Daoy (cell line): ENCODE results near the gene ZNF83. TPM values are rescaled to one million over a fixed set of nuclear protein-coding genes. Genes with fewer than 3 reads are reported as not detected.
"Not testable (repeated sequence)": the region's sequence is repeated elsewhere in the genome, so short reads cannot be mapped to it uniquely, and the experiment has no call there.

Experiments
- DNase-seq: peaks from one replicate; pipeline ENCODE4 v3.0.0-alpha.2; 2015; ENCODE audit warnings: low read depth
- total RNA-seq: library from RNA; depleted of rRNA; stranded (reverse); fragments of >200 nt; shearing (Covaris generic); gene quantifications from 2 replicates; pipeline ENCODE4 v1.2.3, GENCODE V29; 2014; rRNA removed

Gene ZNF83
- total RNA-seq: 23.8 and 45.5 TPM in 2 replicates

DNA sequence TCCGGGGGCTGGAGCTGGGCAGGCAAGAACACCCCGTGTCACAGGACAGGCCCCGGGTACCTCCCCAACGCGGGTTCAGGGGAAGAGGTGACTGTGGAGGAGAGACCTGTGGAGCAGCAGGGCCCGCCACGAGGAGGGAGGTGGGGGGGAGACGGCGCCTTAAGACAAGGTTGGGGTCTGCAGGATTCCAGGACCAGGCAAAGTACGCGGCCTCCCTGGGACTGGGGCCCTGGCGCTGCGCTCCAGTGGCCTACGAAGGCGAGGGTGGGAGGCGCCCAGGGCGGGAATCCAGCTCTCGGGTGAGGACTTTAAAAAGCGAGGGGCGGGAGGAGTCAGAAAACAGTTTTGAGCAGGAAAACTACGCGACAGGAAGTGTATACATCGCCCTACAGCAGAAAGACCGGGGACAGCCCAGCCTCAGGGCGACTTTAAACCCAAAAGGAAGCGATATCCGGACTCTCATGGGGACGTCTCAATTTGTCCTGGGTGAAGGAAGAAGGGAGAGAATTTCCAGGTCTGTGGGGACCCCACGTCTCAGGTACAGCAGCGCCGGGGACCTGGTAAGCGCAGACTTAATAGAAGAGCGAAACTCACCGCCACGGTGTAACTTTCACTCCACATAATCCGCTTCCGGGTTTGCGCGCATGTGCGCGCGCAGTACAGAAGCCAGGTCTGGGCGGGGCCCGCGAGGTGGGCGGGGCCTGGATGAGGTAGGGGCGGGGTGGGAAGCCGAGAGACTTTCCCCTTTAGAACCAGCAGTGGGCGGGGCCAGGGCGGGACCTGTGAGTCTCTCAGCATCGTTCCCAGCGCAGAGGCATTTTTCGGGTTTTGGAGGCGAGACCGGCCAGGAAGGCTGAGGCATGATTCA lies at the start of gene ZNF83:
ZNF83 (minus strand) TSS at position 638 of the 868 bp plus-strand sequence.
- DNase-seq: peak; percentile 96

DNA sequence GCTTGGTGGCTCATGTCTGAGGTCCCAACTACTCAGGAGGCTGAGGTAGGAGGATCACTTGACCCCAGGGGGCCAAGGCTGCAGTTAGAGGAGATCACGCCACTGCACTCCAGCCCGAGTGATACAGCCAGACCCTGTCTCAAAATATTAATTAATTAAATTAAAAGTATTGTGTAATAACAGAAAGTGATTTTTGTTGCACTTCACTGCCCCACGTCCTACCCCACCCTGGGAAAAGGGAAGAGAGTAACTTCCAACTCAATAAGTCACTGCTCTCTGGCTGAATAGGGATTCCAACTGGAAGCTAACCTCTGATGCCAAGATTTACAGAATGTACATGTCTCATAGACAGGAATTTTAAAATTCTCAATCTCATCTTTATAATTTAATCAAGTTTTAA lies 49.5 kb upstream of the ZNF83 start:
- no peak for DNase-seq

DNA sequence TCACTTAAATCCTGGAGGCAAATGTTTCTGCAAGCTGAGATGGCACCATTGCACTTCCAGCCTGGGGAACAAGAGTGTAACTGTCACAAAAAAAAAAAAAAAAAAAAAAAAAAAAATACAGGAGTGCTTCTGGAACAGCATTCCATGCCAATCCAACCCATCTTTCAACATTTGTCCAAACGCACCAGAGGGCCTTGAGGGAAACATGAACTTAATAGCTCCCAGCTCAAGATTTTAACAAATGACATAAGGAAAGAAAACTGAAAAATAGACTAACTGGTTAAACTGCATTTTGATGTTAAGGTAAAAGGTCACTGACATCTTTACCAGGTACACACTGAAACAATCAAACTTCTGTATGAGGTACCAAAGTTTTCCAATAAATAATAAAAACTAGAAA lies 47.7 kb upstream of the ZNF83 start:
- no peak for DNase-seq

DNA sequence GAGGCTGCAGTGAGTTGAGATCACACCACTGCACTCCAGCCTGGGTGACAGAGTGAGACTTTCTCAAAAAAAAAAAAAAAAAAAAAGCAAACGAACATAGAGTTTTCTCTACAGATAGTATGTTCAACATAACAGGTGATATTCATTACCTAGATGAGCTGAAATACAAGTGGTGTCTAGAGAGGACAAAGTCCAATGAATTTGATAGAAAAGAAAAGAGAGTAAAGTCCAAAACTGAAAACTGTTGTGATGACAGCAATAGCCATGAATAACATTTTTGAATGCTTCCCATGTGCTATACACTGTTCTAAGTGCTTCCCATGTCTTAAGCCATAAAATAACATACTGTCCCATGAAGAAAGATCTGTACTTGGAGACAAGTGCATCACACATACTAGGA lies 43.1 kb upstream of the ZNF83 start:
- not testable (repeated sequence) for DNase-seq

DNA sequence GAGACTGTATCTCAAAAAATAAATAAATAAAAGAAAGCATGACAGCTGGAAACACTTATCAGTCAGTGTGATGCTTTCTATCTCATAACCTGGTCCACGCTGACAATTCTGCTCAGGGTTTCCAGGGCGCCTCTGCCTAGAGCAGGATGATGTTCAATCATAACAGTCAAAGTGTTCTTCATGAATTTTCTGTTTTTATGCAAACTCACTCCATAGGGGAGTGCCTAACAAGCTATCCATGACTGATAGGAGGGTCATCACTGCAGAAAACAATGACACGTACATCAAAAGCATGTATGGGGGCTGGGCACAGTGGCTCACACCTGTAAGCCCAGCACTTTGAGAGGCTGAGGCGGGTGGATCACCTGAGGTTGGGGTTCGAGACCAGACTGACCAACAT lies 41.4 kb upstream of the ZNF83 start:
- DNase-seq: no peak

DNA sequence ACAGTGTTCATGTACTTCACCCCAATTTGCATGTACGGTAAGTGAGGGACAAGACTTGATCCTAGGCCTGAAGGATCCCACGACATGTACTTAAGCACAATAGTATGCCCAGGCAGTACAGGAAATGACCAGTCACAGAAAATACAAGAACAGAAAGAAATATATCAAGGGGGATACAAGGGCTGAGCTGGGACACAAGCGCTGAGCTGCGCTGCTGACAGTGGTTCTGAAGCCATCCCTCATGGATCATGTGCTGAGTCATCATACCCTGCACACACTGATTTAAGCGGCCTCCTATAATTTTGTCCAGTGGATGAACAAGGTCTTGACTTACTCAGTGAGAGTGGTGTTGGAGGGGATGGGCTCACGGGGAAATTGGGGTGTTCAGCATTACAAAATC lies 37.1 kb upstream of the ZNF83 start:
- DNase-seq: not testable (repeated sequence)

DNA sequence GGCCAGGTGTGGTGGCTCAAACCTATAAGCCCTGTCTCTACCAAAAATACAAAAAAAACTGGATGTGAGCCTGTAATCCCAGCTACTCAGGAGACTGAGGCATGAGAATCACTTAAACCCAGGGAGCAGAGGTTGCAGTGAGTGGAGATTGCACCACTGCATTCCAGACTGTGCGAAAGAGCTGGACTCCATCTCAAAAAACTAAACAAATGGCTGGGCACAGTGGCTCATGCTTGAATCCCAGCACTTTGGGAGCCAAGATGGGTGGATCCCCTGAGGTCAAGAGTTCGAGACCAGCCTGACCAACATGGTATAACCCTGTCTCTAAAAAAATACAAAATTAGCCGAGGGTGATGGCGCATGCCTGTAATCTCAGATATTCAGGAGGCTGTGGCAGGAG lies 34.9 kb upstream of the ZNF83 start:
- no peak for DNase-seq

DNA sequence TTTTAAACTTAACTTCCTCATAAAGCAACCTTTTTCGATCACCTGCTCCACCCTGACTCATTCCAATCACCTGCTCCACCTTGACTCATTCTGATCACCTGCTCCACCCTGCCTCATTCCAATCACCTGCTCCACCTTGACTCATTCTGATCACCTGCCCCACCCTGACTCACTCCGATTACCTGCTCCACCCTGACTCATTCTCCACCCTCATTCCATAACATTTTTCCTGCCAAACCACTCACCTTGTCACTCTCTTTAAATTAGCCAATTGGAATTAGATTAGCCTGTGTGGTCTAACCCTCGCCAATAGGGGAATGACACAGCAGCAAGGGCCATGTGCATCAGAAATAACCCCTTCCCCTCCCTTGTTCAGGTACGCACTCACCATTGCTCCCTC lies 31.9 kb upstream of the ZNF83 start:
- DNase-seq: peak; percentile 11

DNA sequence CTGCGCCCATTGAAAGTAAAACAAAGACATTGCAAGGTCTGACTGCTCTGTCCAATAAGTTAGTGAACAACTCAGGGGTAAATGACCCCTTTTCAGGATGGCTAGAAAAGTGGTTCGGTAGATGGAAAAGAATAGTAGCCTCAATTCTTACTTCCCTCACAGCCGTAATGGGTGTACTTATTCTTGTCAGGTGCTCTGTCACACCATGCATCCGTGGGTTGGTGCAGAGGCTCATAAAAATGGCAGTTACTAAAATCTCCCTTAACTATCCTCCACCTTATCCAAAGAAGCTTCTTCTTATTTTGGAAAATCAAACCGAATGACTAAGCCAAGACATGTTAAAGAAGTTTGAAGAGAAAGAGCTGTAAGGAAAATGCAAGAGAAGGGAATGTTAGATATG lies 31.4 kb upstream of the ZNF83 start:
- no peak for DNase-seq

DNA sequence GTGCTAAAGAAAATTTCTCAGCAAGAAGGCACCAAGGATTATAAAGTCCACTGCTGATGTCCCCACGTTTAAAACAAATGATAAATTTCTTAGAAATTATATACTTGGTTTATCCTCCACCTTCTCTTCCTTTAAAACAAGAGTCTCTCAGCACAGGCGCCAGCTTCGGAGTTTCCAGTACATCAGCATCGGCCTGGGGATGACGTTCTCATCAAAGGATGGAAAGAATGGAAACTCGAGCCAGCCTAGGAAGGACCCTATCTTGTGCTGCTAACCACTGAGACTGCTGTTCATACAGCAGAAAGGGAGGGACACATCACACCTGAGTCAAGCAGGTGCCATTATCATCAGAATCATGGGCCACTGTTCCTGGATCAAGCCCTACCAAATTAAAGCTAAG lies 29.8 kb upstream of the ZNF83 start:
- no peak for DNase-seq

DNA sequence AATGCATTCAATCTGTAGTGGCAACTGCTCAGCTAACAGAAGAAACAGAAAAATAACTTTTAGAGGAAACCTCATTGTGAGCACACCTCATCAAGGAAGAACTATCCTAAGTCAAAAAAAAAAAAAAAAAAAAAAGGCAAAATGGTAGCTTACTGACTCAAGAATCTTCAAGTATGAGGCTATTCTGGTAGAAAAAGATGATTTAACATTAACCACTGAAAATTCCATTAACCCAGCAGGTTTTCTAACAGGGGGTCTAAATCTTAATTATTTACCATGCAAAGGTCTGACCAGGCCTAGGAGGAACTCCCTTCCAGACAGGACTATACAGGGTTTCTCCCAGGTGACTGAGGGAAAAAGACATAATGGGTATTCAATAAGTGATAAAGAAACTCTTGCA lies 28.4 kb upstream of the ZNF83 start:
- no peak for DNase-seq

DNA sequence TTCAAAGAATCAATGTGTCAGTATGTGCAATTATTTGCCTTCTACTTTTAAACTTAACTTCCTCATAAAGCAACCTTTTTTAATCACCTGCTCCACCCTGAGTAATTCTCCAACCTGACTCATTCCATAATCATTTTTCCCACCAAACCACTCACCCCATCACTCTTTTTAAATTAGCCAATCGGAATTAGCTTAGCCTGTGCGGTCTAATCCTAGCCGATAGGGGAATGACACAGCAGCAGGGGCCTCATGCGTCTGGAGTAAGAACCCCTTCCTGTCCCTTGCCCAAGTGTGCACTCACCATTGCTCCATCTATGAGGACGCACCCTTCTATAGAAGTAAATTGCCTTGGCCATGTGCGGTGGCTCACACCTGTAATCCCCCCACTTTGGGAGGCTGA lies 27.4 kb upstream of the ZNF83 start:
- peak; percentile 74 for DNase-seq

DNA sequence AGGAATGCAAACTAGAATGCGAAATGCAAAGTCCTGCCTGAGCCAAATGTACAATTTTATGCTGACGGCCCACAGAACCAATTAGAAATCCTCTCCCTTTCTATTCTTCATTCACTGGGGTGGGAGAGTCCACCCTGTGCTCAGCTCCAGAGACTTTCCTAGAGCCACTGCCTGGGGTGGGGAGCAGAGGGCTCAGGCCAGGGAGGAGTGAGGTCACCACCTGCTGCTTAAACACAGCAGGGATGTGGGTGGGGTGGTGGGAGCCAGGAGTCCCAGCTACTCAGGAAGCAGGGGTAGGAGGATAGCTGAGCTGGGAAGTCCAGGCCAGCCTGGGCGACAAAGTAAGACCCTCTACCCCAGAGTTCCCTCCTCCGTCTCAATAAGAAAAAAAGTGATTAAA lies 26.9 kb upstream of the ZNF83 start:
- DNase-seq: no peak

DNA sequence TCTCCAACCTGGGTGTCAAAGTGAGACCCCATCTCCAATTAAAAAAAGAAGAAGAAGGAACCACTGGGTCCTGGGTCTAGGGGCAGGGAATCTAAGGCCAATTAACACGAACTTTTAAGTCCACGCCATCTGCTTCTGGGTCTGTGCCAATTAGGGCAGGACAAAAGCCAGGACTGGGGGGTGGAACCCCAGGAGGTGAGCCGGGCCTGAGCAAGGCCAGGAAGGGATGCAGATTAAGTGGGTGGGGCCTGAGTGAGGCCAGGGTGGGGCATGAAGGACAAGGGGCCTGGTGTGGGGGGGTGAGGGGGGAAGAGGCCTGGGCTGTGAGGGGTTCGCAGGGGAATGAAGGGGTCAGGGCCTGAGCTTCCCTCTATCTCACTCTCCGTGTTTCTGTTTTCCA lies 26.3 kb upstream of the ZNF83 start:
- no peak for DNase-seq

DNA sequence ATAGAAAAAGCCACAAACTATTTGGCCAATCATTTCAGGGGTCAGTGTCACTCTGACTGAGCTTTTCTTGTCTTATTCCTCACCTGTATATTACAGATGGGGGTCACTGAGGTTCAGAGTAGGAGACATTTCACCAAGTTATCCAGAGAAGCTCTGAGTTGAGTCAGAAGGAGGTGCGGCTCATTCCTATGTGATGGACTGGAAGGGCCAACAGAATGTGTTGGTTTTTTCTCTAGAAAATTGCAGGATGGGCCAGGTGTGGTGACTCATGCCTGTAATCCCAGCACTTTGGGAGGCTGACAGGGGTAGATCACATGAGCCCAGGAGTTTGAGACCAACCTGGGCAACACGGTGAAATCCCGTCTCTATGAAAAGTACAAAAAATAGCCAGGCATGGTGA lies 24.5 kb upstream of the ZNF83 start:
- DNase-seq: no peak

DNA sequence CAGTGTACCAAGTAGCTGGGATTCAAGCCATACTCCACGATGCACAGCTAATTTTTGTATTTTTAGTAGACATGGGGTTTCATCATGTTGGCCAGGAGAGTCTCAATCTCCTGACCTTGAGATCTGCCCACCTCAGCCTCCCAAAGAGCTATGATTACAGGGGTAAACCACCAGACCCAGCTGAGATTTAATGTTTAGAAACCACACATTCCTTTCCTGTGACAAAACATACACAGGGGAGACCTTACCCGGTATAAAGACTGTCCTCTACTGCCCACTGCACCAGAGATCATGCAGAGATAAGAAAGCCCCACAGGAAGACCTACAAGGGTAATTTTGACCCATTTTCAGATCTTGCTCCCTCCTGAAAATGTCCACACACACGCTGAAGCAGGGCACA lies 22.8 kb upstream of the ZNF83 start:
- peak; percentile 35 for DNase-seq

DNA sequence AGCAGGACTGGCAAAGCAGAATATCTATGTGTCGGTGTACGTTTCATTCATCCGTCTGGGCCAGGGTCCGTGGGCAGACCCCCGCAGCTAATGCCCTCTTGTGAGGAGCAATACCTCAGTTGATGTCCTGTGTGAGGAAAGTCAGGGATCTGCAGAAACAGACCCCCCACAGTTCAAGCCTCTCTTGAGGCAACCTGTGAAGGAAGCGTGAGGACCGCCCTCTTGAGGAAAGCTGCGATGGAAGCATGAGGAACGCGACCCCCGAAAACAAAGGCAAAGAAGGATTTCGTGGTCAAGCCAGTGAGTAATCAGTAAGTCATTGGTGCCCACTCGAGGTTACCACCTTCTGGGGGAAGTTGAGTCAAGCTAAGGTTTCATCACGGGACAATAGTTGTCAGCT lies 20.9 kb upstream of the ZNF83 start:
- no peak for DNase-seq

DNA sequence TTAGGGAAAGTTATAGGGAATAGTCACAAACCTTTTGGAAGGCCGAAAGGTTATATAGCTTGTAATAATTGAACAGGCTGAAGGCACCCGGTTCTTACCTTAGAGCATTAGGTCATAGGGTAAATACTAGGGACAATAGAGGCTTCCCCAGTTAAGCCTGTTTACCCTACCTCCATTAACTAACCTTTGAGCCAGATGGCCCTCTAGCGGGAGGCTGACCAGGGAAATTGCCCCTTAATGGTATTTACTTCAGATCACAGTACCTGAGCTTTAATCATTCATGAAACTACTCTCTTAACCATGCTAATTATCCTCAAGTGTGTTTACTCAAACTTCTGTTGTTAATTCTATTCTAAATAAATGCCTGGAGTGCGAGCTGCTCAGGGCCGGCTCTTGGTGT lies 20.4 kb upstream of the ZNF83 start:
- no peak for DNase-seq

DNA sequence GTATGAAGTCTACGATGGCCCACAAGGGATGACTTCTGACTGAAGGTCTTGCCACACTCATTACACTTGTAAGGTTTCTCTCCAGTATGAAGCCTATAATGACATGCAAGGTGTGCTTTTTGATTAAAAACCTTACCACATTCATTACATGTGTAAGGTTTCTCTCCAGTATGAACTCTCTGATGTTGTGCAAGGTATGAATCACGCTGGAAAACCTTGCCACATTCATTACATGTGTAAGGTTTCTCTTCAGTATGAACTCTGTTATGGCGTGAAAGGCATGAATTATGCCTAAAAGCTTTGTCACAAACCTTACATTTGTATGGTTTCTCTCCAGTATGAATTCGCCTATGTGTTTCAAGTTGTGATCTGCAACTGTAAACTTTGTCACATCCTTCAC lies 15.0 kb upstream of the ZNF83 start:
- DNase-seq: no peak

DNA sequence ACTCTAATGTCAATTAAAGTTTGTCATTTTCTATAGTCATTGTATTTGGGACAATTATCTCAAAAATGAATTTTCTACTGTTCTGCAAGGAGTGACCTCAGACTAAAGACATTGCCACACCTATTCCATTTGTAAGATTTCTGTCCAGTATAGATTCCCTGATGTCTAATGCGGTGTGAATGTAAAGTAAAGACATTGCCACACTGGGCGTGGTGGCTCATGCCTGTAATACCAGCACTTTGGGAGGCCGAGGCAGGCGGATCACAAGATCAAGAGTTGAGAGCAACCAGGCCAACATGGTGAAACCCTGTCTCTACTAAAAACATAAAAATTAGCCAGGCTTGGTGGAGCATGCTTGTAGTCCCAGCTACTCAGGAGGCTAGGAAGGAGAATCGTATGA lies 13.8 kb upstream of the ZNF83 start:
- DNase-seq: no peak

DNA sequence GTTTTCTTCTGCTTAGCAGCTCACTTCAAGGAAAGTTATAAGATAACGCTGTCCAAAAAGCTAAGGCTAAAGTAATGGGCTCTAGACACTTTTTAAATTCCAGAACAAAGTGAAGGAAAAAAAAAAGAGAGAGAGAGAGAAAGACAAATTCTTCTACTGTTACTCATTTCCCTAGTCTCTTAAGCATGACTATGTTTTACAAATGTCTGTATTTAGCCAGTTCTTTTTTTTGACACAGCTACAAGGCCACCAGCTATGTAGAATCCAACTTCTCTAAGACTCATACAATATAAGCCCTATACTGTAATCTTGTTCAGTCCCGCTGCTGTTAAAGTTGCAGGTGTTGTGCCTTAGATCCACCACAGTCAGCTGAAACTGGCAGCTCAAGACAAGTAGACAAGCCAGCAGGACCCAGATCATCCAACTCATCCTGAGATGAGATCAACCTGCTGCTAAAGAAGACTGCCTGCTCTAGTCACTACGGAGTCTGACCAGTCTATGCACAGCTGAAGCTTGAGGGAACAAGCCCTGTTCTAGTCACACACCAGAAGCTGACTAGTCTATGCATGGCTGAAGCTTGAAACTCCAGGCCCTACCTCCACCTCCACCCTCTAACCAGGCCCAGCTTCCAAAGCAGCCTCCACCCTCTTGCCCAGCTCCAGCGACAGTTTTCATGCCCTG lies 10.3 kb upstream of the ZNF83 start:
- DNase-seq: no peak

DNA sequence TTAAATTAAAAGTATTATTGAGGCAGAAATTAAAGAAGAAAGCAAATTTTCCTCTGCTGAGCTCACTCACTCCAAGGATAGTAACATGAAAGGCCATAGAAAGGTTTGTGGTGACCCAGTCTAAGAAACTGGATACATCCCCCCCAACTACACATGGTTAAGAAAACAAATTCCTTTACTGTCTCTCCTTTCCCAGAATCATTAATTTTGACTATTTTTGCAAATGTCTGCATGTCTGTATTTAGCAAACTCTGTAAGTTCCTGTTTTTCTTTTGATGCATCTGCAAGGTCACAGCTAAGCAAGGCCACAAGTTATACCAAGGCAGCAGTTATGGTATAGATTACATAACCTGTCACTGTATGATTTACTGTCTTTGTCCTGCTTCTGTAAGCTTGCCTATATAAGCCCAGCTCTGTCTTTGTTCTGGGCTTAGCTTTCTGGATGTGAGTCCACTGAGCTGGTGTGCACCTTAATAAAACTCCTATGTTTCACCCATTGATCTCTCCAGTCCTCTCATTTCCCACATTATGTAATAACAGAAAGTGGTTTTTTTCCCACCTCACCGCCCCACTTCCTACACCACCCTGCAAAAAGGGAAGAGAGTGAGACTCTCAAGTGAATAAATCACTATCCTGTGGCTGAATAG lies 8.5 kb upstream of the ZNF83 start:
- no peak for DNase-seq

DNA sequence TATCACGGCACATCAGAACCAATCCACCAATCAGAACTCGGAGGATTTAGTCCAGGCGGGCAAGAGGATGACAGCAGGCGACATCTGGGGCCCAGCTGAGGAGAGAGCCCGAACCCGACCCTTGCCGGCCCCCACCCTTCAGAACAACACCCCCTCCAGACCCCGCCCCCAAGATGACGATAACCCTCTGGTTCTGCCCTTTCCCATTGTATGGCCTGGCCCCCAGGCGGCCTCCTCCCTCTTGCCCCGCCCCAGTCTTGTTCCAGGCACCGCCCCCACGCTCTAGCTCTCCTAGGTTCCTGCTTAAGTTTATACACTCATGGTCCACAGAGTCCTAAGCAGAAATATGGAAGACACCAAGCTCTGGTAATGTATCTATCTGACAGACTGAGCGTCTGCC lies 2.8 kb upstream of the ZNF83 start:
- DNase-seq: no peak
